ENCODE measurements around the gene TFAP2E. TPM values are rescaled to one million over a fixed set of nuclear protein-coding genes. Genes with fewer than 3 reads are reported as not detected.

TFAP2E gene
- total and polyA plus RNA-seq, 9 donors = 0.24 to 1.6 (median 1.1) TPM

- peak within 1 kb of the TSS; percentile 98 for H3K4me3 ChIP-seq
- H3K4me1 ChIP-seq (ENCODE audit: insufficient read depth) = peaks cover 6% of the 10 kb centered on the region
- H3K27me3 ChIP-seq = no peaks in the 10 kb centered on the region
- peak; percentile 95 to 97 (median 96) for DNase-seq
- WGBS, 3 donors = 0 to 1% (median 0%) methylated on average over 53 to 58 of the region's 58 CpGs
- H3K36me3 ChIP-seq = no peaks in the 10 kb centered on the region
- TF ChIP-seq POLR2A (IDR thresholded peaks at IDR 0.05) (peak; percentile 13), EP300 (IDR thresholded peaks at IDR 0.05) (no peak), CTCF (IDR thresholded peaks at IDR 0.05) (peak in 1 of 3 donors; percentile 12)
- peak within 1 kb of the TSS; percentile 93 to 95 for H3K27ac ChIP-seq
- intact Hi-C loops (cut with DNase I) = no loop called here
- no peaks in the 10 kb centered on the region for H3K9me3 ChIP-seq
These were observed 15.3 kb upstream of the TFAP2E start, which contains the start of gene NCDN for GRCh38 chr1:35557611-35558373. TSS of gene NCDN (plus strand) at chr1:35557799. CDS start at chr1:35558191, 392 bp downstream.

- no peak for TF ChIP-seq EP300 (IDR thresholded peaks at IDR 0.05)
- no peak for TF ChIP-seq CTCF (IDR thresholded peaks at IDR 0.05)
- TF ChIP-seq POLR2A (IDR thresholded peaks at IDR 0.05) = no peak
- no peaks in the 10 kb centered on the region for H3K9me3 ChIP-seq
- H3K27me3 ChIP-seq = no peaks in the 10 kb centered on the region
- H3K4me3 ChIP-seq = peak overlapping the region; percentile 98
- peak overlapping the region; percentile 10 to 95 for H3K27ac ChIP-seq
- DNase-seq = peak; percentile 33 to 66 (median 45)
- WGBS, 3 donors = 18 to 20% (median 20%) methylated on average over 26 of the region's 26 CpGs
- intact Hi-C loops (cut with DNase I) = no loop called here
- peaks cover 6% of the 10 kb centered on the region for H3K4me1 ChIP-seq (ENCODE audit: insufficient read depth)
- no peaks in the 10 kb centered on the region for H3K36me3 ChIP-seq
These were observed 14.5 kb upstream of the TFAP2E start for GRCh38 chr1:35558374-35559316.

DNA sequence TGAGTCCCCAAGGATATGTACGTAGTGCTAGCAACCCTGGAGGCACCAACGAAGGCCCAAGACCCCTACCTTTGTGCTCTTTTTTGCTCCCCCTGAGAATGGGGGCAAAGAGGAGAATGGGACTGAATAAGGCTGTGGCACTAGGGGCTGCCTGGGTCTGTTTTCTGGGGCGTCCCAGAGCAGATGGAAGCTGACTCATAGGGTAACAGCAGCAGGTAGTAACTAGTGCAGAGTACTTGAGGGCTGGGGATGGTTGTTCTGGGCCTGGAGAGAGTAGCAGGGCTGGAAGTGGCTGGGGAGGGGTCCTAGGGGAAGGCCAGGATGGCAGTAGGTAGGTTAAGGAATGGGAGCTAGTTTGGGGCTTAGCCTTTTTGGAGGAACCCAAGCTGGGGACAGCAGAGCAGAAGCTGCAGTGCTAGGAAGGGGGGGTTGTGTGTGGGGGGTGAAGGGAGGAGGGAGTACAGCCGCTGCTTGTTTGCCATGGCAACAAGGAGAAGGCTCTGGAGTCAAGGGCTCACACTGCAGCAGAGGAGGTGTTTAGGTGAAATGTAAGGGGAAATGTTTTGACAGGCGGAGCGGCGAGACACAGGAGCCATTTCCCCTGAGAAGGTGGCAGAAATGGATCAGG is 13.7 kb upstream of the TFAP2E start:
- H3K9me3 ChIP-seq = no peaks in the 10 kb centered on the region
- H3K27ac ChIP-seq = peak overlapping the region in 1 of 2 donors; percentile 10
- peaks cover 6% of the 10 kb centered on the region for H3K4me1 ChIP-seq (ENCODE audit: insufficient read depth)
- WGBS, 3 donors = 76 to 82% (median 80%) methylated on average over 7 of the region's 7 CpGs
- no peak for DNase-seq
- TF ChIP-seq EP300 (IDR thresholded peaks at IDR 0.05) = no peak
- no peak for TF ChIP-seq POLR2A (IDR thresholded peaks at IDR 0.05)
- no peak for TF ChIP-seq CTCF (IDR thresholded peaks at IDR 0.05)
- H3K27me3 ChIP-seq = no peaks in the 10 kb centered on the region
- intact Hi-C loops (cut with DNase I) = no loop called here
- no peak overlapping the region for H3K4me3 ChIP-seq
- H3K36me3 ChIP-seq = no peaks in the 10 kb centered on the region

Data from ovary (tissue), 9 donors.